Measurements from ENCODE around the gene GTF2F2. TPM values are rescaled to one million over a fixed set of nuclear protein-coding genes. Genes with fewer than 3 reads are reported as not detected.

GTF2F2 gene
- polyA plus RNA-seq, 1 donor (not counting 4 experiments of a cell fraction or from before 2014, with no cell fraction given), result 55.5 TPM

DNA sequence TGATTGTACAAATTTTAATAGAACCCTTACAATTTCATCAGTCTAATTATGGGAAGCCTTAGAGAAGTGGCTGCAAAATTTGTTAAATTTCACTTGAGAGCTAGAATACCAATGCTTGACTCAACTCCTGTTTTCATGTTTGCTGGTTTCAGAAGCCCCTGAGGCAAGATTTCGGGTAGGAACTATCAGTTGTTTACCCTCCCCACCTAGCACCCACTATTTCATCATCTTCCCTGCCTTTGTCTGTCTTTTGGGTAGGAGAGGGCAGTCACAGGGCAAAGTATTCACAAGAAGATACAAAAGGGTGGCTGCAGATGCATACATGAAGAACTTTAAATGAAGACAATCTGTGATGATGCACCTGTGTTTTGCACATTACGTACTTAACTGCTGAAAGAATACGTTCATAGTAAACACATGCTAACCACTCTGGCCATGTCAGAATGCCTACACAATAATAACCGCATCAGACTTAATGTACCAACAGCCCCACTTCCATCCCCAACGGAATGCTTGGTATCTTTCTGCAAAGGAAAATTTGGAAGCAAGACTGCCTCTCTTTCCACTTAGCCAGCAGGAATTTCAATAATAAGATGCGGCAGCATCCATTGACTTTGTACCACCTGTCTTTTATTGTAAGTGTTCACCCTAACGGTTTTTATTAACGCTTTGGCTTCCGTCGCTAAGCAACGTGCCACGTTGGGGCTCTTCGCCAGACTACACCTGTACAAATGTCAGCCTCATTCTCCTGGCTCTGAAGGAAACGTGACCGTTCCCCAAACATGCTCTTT lies 190.2 kb downstream of the GTF2F2 start:
- H4K20me1 ChIP-seq (ENCODE audit: control insufficient read depth, extremely low read depth, insufficient read depth, low read length), result no peaks in the 10 kb centered on the region
- H3K36me3 ChIP-seq (ENCODE audit: control insufficient read depth in 2 of 2, extremely low read depth in 1 of 2, insufficient read depth in 2 of 2, low read length in 2 of 2), result no peaks in the 10 kb centered on the region
- peak overlapping the region in 1 of 3 experiments; percentile 37 for H3K4me3 ChIP-seq (ENCODE audit: control insufficient read depth in 2 of 3, extremely low read depth in 1 of 3, insufficient read depth in 2 of 3, low read depth in 1 of 3, low read length in 3 of 3)
- H3K9ac ChIP-seq (ENCODE audit: control insufficient read depth, extremely low read depth, insufficient read depth, low read length), result no peak overlapping the region
- no peaks in the 10 kb centered on the region for H3K9me1 ChIP-seq (ENCODE audit: control insufficient read depth, extremely low read depth, insufficient read depth, low read length)
- no peaks in the 10 kb centered on the region for H3K9me3 ChIP-seq (ENCODE audit: control insufficient read depth, low read depth, low read length)
- dilution Hi-C loops (cut with MboI; ENCODE audit: extremely low pct_ligation_motif_present, low sequenced_read_pairs), result no loop called here
- no peaks in the 10 kb centered on the region for H3K79me2 ChIP-seq (ENCODE audit: control insufficient read depth, insufficient read depth, low read length)
- TF ChIP-seq, protein P1, sequence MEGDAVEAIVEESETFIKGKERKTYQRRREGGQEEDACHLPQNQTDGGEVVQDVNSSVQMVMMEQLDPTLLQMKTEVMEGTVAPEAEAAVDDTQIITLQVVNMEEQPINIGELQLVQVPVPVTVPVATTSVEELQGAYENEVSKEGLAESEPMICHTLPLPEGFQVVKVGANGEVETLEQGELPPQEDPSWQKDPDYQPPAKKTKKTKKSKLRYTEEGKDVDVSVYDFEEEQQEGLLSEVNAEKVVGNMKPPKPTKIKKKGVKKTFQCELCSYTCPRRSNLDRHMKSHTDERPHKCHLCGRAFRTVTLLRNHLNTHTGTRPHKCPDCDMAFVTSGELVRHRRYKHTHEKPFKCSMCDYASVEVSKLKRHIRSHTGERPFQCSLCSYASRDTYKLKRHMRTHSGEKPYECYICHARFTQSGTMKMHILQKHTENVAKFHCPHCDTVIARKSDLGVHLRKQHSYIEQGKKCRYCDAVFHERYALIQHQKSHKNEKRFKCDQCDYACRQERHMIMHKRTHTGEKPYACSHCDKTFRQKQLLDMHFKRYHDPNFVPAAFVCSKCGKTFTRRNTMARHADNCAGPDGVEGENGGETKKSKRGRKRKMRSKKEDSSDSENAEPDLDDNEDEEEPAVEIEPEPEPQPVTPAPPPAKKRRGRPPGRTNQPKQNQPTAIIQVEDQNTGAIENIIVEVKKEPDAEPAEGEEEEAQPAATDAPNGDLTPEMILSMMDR (optimal IDR thresholded peaks at IDR 0.05 in 1 of 3, IDR thresholded peaks at IDR 0.05 in 1 of 3, conservative IDR thresholded peaks at IDR 0.05 in 1 of 3; ENCODE audit: extremely low read depth in 1 of 3, insufficient read depth in 2 of 3, low read length in 3 of 3), result no peak
- no peak for TF ChIP-seq EZH2 (IDR thresholded peaks at IDR 0.05; ENCODE audit: low read length)
- peaks cover 13% of the 10 kb centered on the region for H3K4me1 ChIP-seq (ENCODE audit: control insufficient read depth, extremely low read depth, insufficient read depth, low read length)
- DNase-seq (ENCODE audit: low read depth, low spot score) (no peak), FAIRE-seq (peak; percentile 51)
- peak overlapping the region; percentile 64 for H3K4me2 ChIP-seq (ENCODE audit: control insufficient read depth, extremely low read depth, insufficient read depth, low read depth, low read length)
- H3K27ac ChIP-seq (ENCODE audit: control insufficient read depth, insufficient read depth, low read length), result no peak overlapping the region
- H3K27me3 ChIP-seq (ENCODE audit: control insufficient read depth, extremely low read depth, insufficient read depth, low read length), result no peaks in the 10 kb centered on the region
- H2AFZ ChIP-seq (ENCODE audit: control insufficient read depth, low read length), result no peak overlapping the region

DNA sequence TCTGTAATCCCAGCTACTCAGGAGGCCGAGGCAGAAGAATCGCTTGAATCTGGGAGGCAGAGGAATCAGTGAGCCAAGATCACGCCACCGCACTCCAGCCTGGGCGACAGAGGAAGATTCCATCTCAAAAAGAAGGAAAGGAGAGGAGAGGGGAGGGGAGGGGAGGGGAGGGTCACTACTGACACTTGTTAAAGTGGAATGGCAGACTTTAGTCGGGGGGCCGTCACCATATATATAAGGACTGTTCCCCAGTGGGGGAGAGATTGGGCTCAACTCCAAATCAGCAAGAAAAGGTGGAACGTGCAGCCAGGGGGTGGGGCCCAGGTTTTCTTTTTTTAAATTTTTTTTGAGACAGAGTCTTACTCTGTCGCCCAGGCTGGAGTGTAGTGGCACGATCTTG lies 194.5 kb downstream of the GTF2F2 start:
- Histone ChIP-seq H3K9me3 (ENCODE audit: control insufficient read depth, low read depth, low read length) (no peaks in the 10 kb centered on the region), H3K4me2 (ENCODE audit: control insufficient read depth, extremely low read depth, insufficient read depth, low read depth, low read length) (no peak overlapping the region), H3K4me1 (ENCODE audit: control insufficient read depth, extremely low read depth, insufficient read depth, low read length) (peaks cover 13% of the 10 kb centered on the region), H2AFZ (ENCODE audit: control insufficient read depth, low read length) (no peak overlapping the region), H3K27me3 (ENCODE audit: control insufficient read depth, extremely low read depth, insufficient read depth, low read length) (no peaks in the 10 kb centered on the region), H3K27ac (ENCODE audit: control insufficient read depth, insufficient read depth, low read length) (no peak overlapping the region), H3K36me3 (ENCODE audit: control insufficient read depth in 2 of 2, extremely low read depth in 1 of 2, insufficient read depth in 2 of 2, low read length in 2 of 2) (no peaks in the 10 kb centered on the region), H3K9ac (ENCODE audit: control insufficient read depth, extremely low read depth, insufficient read depth, low read length) (no peak overlapping the region), H3K79me2 (ENCODE audit: control insufficient read depth, insufficient read depth, low read length) (no peaks in the 10 kb centered on the region), H4K20me1 (ENCODE audit: control insufficient read depth, extremely low read depth, insufficient read depth, low read length) (no peaks in the 10 kb centered on the region), H3K9me1 (ENCODE audit: control insufficient read depth, extremely low read depth, insufficient read depth, low read length) (no peaks in the 10 kb centered on the region), H3K4me3 (ENCODE audit: control insufficient read depth in 2 of 3, extremely low read depth in 1 of 3, insufficient read depth in 2 of 3, low read depth in 1 of 3, low read length in 3 of 3) (no peak overlapping the region)
- no peak for FAIRE-seq
- TF ChIP-seq, protein P1 (optimal IDR thresholded peaks at IDR 0.05 in 1 of 3, IDR thresholded peaks at IDR 0.05 in 1 of 3, conservative IDR thresholded peaks at IDR 0.05 in 1 of 3; ENCODE audit: extremely low read depth in 1 of 3, insufficient read depth in 2 of 3, low read length in 3 of 3), result no peak
- TF ChIP-seq EZH2 (IDR thresholded peaks at IDR 0.05; ENCODE audit: low read length), result no peak
- dilution Hi-C loops (cut with MboI; ENCODE audit: extremely low pct_ligation_motif_present, low sequenced_read_pairs), result no loop called here
- no peak for DNase-seq (ENCODE audit: low read depth, low spot score)
